Measurements from ENCODE around the gene MYO7B.

Gene MYO7B

DNA sequence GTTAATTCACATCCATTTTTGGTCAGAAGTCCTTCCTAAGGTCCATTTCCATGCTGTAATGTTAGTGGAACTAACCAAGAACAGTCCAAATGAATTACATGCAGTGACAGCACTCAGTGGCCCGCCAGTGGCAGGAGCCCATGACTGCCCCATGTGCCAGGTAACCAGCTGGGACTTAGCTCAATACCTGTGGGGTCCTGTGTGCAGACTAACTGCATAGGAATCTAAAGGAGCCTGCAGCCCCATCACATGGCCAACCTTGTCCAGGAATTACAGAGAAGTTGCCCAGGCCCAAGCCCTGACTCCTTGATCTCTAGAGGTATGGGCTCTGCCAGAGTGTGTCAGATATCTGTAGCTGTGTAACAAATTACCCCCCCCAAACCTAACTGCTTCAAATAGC is 75.1 kb downstream of the MYO7B start:
- DNase-seq (ENCODE audit: low spot score): no peak

DNA sequence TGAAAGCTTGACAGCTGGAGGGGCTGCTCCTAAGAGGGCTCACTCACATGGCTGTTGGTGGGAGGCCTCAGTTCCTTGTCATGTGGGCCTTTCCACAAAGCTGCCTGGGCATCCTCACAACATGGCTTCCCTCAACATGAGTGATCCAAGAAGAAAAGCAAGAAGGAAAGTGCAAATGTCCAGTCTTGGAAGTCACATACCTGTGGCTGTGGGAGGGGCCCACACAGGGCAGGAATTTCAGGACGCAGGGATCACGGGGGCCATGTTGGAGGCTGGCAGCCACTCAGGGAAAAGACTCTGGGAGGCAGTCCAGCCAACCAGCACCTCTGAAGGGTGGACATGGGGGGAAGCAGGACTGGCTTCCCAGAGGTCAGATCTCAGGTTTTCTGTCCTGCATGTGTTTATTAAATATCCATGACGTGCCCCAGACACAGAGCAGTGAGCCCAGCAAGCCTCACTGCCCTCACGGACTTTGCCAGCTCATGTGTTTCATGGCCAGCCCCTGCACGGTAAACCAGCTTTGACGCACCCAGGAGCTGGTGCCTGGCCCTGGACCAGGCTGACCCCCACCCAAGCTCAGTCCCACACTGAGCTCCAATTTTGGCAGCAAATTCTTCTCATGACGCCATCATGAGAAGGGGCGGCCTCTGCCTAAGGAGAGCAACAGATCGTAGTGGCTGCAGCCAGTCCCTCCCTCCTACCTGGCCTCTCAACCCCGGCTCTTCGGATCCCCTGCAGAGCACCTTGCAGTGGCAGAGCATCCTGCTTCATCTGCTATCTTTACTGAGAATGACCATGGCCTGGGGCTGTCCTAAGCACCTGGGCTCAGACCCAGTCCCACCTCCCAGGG is 75.8 kb downstream of the MYO7B start:
- DNase-seq (ENCODE audit: low spot score): no peak

DNA sequence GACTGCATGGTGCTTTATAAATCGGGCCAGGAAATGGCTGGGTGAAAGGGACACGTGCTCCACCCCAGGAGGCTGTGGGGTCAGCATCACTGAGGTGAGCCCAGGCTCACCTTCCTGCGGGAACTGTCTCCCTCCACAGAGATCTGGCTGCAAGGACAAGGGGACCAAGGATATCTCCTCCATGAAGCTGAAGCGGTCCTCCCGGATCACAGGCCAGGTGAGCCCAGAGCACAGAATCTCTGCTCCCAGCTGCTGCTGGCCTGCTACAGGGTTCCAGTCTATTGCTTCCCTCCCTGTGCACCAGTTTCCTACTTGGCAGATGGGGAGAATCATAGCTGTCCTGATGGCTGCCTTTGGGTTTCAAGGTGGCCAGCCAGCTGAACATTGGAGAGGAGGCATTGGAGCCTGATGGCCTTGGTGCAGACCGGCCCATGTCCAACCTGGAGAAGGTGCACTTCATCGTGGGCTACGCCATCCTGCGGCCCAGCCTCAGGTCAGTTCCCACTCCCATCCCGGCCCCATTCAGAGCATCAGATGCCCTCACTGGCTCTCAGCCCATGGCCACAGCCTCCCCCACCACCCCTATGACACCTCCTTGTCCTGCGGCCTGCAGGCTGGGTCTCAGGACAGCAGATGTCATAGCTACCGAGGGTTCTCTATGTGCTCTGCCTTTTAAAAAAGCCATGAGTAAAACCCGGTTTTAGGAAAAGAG is 76.8 kb downstream of the MYO7B start:
- DNase-seq (ENCODE audit: low spot score): no peak

DNA sequence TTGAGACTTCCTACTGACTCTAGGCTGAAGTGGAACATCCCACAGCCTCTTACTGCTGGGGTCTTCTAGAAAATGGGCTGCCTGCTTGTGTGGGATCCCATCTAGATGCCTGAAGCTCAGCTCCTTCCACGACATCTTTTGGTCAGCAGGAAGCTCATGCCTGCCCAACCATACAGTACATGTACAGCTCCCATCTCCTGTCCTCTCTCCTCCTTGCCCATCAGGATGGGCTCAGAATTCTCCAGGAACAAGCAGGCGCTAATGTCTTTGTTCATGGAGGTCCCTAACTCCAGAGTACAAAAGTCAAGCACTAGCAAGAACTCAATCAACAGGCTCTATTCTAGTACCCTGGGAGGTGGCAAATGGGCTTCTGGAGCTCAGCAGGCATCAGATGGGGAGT is 78.8 kb downstream of the MYO7B start:
- DNase-seq (ENCODE audit: low spot score): no peak

DNA sequence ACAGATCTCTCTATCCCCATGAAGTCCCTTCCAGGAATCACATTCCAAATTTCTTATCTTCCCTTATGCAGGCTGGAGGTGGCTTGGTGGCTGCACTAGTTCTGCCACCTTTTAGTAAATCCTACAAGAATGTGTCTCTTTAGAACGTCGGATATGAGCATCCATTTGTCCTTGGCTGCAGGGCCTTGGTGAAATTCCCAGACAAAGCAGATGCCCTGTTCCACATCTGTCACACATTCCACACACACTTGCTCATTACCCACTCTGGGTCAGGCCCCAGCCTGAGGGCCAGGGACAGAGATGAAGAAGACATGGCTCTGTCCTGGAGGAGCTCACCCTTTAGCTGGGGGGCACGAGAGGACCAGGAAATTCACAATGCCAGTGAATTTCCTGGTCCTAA is 79.2 kb downstream of the MYO7B start:
- DNase-seq (ENCODE audit: low spot score): no peak

DNA sequence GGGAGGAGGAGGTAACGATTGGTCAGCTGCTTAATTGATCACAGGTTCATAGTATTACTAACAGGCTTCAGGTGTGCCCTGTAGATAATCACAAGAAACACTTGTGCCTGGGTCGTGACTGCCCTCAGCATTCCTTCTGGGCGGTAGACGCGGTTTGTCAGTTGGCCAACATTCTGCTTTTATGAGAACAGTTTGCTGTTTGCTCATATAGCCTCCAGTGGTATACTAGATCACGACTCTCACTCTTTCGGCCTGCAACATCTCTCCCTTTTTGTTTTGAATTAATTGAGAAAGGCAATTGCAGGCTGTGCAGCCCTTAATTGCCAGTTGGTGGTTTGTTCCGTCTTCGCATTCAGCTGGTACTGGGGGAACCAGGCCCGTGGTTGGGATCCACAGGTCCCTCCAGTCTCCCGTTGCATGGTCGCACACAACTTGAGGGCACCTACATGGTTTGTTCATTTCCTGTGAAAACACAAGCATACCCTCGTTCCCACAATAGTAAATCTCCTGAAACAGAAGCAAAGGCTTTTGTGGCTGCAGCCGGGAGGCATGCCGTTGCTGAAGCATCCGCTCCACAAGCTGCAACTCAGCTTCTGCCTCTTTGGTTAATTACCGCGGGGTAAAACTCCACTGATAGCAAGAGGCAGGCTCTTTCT is 80.2 kb downstream of the MYO7B start:
- DNase-seq (ENCODE audit: low spot score): no peak

DNA sequence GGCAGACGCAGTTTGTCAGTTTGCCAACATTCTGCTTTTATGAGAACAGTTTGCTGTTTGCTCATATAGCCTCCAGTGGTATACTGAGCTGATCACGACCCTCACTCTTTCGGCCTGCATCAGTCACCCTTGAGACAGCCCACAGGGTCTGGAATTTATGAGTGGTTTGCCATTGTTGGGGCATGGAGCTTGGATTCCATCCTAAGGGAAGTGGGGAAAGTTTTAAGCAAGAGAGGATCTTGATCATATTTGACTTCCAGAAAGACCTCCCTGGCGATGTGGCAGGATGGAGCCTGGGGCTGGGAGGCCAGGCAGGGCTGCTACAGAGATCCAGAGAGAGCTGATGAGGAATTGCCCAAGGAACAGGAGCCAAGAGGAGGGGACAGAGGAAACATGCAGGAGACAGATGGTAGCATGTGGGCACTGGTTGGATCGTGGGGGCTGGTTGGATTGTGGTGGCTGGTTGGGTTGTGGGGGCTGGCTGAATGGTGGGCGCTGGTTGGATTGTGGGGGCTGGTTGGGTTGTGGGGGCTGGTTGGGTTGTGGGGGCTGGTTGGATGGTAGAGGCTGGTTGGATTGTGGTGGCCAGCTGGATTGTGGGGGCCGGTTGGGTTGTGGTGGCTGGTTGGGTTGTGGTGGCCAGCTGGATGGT is 83.2 kb downstream of the MYO7B start:
- DNase-seq (ENCODE audit: low spot score): no peak

DNA sequence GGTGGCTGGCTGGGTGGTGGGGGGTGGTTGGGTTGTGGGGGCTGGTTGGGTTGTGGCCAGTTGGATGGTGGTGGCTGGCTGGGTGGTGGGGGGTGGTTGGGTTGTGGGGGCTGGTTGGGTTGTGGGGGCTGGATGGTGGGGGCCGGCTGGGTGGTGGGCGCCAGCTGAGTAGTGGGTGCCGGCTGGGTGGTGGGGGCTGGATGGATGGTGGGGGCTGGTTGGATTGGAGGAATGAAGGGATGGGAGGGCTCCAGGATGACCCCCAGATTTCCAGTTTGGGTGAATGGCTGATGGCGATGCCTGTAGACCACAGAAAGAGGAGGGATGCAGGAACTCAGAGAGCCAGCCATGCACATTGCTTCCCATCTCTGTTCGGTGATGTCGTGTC is 83.7 kb downstream of the MYO7B start:
- no peak for DNase-seq (ENCODE audit: low spot score)

DNA sequence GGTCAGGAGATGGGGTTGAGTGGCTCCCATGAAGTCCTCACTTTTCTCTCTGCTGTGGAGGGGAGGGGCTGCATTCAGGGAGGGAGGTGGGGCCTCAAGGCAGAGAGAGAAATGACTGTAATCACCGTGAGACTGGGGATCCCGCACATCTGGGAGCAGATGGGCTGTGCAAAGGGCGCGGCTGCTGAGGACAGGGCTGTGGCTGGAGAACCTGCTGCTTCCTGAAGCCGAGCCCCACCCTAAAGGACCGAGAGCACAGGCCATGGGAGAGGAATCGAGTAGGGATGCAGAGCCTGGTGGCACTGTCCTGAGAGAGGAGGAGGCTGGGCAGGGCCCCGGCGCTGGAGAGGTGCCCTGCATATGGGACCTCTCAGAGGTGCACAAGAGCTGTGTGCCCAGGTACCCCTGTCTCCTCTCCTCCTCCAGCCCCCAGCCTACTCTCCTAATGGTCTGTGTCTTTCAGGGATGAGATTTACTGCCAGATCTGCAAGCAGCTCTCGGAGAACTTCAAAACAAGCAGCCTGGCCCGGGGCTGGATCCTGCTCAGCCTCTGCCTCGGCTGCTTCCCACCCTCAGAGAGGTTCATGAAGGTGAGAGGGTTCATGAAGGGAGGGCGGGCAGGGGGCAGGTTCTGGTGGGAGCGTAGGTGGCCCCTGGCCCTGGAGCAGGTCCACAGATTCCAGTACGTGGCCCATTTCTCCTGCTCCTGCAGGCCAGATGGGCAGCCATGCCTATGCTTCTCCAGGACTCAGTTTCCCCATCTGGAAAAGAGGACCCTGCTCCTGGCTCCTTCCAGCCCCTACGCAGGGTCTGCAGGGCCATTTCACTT is 84.6 kb downstream of the MYO7B start:
- no peak for DNase-seq (ENCODE audit: low spot score)

DNA sequence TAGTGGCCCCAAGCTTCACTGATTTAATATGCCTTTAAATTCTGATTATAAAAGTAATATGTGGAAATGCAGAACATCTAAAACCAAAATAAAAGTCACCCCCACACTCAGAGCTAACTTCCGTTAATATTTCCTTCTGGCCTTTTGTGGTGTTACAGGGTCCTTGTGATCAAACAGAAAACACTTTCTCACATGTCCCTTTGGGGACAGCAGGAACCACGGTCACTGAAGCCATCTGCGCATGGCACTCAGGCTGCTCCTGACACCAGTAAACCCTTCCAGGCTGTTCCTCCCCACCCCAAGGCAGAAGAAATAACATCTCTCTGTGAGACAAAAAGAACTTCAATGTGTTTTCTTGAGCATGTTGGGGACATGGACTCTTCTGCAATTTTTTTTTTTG is 85.4 kb downstream of the MYO7B start:
- DNase-seq (ENCODE audit: low spot score): no peak

DNA sequence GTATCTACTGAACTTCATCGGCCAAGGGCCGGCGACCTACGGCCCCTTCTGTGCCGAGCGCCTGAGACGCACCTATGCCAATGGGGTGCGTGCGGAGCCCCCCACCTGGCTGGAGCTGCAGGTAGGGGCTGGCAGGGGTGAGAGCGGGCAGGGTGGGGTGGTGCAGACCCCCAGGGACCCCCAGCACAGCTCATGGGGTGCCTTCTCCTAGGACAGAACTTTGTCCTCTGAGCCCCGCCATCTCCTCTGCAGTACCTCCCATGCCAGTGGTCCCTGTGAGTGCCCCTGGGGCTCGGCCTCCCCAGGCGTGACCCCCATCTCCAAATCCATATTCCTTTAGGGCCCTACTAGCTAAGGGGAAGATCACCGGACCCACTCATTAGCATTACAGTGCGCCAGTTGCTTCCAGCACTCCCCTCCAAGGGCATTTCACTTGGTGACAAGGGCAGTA is 86.5 kb downstream of the MYO7B start:
- DNase-seq (ENCODE audit: low spot score): no peak

DNA sequence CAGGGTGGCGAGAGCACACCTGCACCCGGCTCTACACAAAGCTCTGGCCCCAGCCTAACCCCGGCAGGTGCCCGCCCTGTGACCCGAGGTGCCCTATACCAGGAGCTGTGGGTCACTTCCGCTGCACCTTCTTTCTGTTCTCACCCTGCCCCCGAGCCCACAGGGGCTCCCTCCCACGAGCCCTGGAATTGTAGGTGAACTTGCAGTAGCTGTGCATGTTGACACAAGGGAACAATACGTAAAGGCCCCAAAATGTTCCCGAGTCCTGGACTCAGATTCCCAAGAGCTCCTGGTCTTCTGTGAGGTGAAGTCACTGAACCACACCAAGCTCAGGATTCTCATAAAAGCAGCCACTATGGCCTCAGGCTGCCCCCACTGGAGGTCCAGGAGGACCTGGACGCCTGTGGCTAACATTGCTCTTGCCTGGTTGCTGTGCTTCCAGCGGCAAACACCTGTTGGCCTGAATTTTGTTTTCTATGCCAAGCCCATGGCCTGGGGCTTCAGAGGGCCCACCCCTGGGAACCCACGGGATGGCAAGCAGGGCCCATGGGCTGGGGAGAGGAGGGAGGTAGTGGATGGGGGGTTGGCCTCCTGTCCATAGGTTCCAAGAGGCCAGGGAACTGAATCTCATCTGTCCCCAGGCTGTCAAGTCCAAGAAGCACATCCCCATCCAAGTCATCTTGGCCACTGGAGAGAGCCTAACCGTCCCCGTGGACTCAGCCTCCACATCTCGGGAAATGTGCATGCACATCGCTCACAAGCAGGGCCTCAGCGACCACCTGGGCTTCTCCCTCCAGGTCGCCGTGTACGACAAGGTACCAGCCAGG is 87.3 kb downstream of the MYO7B start:
- DNase-seq (ENCODE audit: low spot score): no peak

DNA sequence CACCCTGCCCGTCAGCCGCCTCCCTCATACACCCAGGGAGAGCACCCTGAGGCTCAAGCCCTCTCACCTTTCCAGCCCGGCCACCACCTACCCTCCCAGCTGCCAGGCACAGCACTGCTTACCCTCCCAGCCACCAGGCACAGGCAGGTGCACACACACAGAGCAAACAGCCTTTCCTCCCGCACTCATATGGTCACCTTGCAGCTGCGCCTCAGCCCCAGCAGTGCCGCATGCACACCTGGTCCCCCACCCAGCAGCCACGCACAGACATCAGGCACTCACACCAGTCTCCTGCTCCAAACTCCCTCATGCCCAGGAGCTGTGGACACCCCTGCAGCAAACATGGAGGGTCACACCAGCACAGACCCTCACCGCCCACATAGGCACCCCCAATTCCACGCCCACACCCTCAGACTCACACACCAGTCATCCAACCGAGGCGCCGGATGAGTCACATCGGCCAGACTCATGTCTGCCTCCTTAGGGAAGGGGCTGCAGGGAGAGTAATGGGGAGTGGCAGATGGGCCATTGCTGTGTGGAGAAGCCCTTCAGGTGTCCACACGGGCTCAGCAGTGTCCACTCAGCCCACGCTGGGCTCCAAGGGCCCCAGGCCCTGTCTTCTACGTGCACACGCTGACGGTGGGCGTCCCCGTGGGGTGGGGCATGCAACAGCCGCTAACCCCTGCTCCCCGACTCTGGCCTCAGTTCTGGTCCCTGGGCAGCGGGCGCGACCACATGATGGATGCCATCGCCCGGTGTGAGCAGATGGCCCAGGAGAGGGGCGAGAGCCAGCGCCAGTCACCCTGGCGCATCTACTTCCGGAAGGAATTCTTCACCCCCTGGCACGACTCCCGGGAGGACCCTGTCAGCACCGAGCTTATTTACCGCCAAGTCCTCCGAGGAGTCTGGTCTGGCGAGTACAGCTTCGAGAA is 88.2 kb downstream of the MYO7B start:
- DNase-seq (ENCODE audit: low spot score): no peak

DNA sequence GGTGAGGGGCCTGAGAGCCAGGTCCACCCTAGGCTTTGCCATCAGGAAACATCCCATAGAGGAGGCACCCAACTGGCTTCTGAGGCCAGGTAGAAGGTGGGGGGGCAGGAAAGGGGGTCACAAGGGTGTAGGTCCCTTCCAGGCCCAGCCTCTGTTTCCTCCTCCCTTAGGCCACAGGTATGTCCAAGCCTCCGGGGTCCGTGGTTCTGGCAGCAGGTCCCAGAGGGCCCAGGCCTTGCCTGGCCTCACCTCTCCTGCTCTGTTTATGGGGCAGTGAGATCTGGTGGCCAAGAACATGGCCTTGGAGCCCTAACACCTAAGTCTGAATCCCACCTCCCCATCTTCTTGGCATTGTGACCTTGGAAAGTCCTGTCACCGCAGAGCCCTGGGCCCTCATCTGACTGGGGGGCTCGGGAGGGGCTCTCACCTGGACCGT is 88.9 kb downstream of the MYO7B start:
- no peak for DNase-seq (ENCODE audit: low spot score)

DNA sequence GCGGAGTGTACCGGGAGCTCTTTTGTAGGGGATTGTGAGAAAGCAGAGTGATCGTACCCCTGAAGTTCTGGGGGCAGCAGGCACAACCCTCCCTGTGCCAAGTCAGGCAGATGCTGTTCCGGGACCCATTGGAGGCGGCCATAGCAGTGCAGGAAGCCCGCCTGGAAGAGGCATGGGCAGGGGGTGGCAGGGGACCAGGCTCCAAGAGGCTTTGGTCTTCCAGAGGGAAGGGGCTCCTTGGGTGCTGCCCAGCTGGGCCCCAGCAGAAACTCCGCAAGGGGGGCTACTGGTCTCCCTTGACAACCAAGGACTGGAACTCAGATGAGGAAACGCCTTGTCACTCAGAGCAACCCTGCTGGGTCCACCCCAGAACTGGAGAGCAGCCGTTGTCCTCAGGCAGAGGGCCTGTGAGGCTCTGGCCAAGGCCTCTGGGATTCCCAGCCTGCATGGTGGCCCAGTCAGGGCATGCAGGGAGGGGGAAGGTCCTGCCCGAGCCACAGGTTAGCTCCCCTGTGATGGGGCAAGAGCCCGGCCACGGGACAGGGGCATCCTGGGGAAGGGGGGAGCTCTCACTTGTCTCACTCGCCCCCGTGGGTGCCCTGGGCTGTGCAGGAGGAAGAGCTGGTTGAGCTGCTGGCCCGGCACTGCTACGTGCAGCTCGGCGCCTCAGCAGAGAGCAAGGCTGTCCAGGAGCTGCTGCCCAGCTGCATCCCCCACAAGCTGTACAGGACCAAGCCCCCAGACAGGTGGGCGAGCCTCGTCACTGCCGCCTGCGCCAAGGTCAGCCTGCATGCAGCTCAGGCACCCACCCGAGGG is 89.5 kb downstream of the MYO7B start:
- no peak for DNase-seq (ENCODE audit: low spot score)

DNA sequence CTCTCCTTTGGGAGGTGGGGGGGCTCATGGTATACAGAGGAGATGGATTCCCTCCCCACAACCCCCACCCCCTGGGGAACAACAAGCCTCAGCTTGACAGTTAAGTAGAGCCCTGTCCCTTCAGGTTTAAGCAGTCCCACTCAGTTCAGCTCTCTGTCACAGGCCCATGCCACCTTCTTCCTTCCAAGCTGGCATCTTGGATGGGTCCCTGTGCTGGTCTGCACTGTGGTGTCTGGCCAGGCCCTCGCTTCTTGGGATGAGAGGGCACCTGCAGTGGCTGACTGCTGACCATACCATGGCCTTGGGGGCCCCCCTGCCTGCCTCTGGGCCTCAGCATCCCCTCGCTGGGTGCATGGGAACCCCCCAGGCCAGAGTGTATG is 90.1 kb downstream of the MYO7B start:
- no peak for DNase-seq (ENCODE audit: low spot score)

DNA sequence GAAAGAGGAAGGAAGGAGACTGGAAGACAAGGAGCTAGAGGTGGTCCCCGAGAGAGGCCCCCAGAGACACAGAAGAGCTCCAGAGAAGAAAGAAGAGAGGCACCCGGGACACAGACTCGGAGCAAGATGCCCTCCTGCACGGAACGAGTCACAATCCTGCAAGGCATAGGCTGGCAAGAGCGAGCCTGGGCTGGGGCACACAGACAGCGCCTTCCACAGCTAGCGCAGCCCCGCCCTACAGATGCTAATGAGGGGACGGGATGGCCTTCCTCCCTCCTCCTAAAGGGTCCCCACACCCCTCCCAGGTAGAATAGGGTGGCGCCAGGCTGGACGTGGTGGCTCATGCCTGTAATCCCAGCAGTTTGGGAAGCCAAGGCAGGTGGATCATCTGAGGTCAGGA is 90.7 kb downstream of the MYO7B start:
- DNase-seq (ENCODE audit: low spot score): no peak

DNA sequence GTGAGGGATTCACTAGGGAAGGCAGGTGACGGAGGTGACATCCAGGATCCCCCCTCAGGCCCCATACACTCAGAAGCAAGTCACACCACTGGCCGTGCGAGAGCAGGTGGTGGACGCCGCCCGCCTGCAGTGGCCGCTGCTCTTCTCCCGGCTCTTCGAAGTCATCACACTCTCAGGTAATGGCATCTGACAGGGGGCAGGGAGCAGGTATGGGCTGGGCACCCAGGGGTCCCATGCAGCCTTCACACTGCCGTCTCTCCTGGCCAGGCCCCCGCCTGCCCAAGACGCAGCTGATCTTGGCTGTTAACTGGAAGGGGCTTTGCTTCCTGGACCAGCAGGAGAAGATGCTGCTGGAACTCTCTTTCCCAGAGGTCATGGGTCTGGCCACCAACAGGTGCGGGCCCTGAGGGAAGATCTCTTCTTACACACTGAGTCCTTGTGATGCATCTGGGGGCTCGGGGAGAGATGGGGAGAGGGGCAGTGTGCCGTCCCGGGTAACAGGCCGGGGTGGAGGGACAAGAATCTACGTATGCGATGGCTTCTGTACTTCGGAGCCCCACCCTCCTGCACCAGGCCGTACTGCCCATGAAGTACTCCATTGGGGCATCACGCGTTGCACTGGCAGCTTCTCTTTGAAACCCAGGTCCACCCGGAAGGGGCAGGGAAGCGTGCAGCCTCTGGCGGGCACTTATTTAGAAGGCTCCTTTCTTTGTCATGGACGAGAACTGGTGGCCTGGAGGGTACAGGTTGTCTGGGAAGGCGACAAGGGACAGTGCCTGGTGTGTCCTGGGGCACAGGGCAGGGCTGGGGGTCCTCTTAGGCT is 91.6 kb downstream of the MYO7B start:
- no peak for DNase-seq (ENCODE audit: low spot score)

Data from kidney capillary endothelial cell (primary cell).